RPMI8226 (cell line): ENCODE measurements around the gene STYXL2.
A peak's percentile ranks its signal among the peaks of the same experiment; 100 is the strongest.

Source experiments
- DNase-seq: peaks from one replicate; pipeline ENCODE4 v3.0.0-alpha.2; 2015

Gene STYXL2

GRCh38 chr1:167111868-167112709 is 18.2 kb downstream of the STYXL2 start:
- DNase-seq = no peak

GRCh38 chr1:167114725-167115124 is 20.9 kb downstream of the STYXL2 start:
- no peak for DNase-seq

- DNase-seq = no peak
Measured at GRCh38 chr1:167115655-167116054, 21.8 kb downstream of the STYXL2 start.

- DNase-seq = no peak
Measured at GRCh38 chr1:167116174-167116573, 22.3 kb downstream of the STYXL2 start.

- no peak for DNase-seq
Measured at GRCh38 chr1:167117225-167117624, 23.4 kb downstream of the STYXL2 start.

GRCh38 chr1:167118188-167118587 is 24.3 kb downstream of the STYXL2 start:
- DNase-seq = no peak

GRCh38 chr1:167119696-167120095 is 25.8 kb downstream of the STYXL2 start:
- DNase-seq = no peak

- no peak for DNase-seq
Measured at GRCh38 chr1:167120899-167121298, 27.0 kb downstream of the STYXL2 start.

GRCh38 chr1:167121375-167122120 is 27.7 kb downstream of the STYXL2 start:
- DNase-seq = peak; percentile 36

- no peak for DNase-seq
Measured at GRCh38 chr1:167122121-167122480, 28.2 kb downstream of the STYXL2 start.

- DNase-seq = no peak
Measured at GRCh38 chr1:167122568-167122967, 28.7 kb downstream of the STYXL2 start.

GRCh38 chr1:167126317-167126716 is 32.4 kb downstream of the STYXL2 start:
- no peak for DNase-seq

- DNase-seq = no peak
Measured at GRCh38 chr1:167126811-167127210, 32.9 kb downstream of the STYXL2 start.

- DNase-seq = no peak
Measured at GRCh38 chr1:167127236-167127635, 33.4 kb downstream of the STYXL2 start.

- no peak for DNase-seq
Measured at GRCh38 chr1:167127661-167128060, 33.8 kb downstream of the STYXL2 start.

GRCh38 chr1:167128261-167129227 is 34.7 kb downstream of the STYXL2 start:
- no peak for DNase-seq

GRCh38 chr1:167130829-167131510 is 37.1 kb downstream of the STYXL2 start:
- DNase-seq = no peak

GRCh38 chr1:167132301-167133010 is 38.6 kb downstream of the STYXL2 start:
- DNase-seq = no peak

- DNase-seq = no peak
Measured at GRCh38 chr1:167135281-167135840, 41.5 kb downstream of the STYXL2 start.

- DNase-seq = no peak
Measured at GRCh38 chr1:167136191-167136614, 42.3 kb downstream of the STYXL2 start.

GRCh38 chr1:167136806-167137205 is 42.9 kb downstream of the STYXL2 start:
- no peak for DNase-seq
